IgD-negative memory B cell (primary cell): ENCODE measurements around the gene EXOC4. TPM values are rescaled to one million over a fixed set of nuclear protein-coding genes. Genes with fewer than 3 reads are reported as not detected.

Experiments used
- H3K27ac Mint-ChIP-seq, 3 donors: one replicate each; pipeline ENCODE4 v1.8.0; 2020 to 2022; ENCODE audit warnings: mild to moderate bottlenecking in 3 of 3, mixed read lengths in 3 of 3, moderate library complexity in 1 of 3
- H3K27me3 Mint-ChIP-seq: one replicate; pipeline ENCODE4 v1.8.0; 2021; ENCODE audit warnings: mixed read lengths
- H3K36me3 Mint-ChIP-seq: one replicate; pipeline ENCODE4 v1.8.0; 2020; ENCODE audit warnings: mild to moderate bottlenecking, mixed read lengths
- H3K4me1 Mint-ChIP-seq, 3 donors: one replicate each; pipeline ENCODE4 v1.8.0; 2020 to 2022; ENCODE audit warnings: mixed read lengths in 3 of 3, mild to moderate bottlenecking in 1 of 3
- H3K4me3 Mint-ChIP-seq, 4 donors: one replicate each; pipeline ENCODE4 v1.8.0; 2020 to 2022; ENCODE audit warnings: mild to moderate bottlenecking in 4 of 4, mixed read lengths in 4 of 4, moderate library complexity in 3 of 4
- H3K9me3 Mint-ChIP-seq, 3 donors: one replicate each; pipeline ENCODE4 v1.8.0; 2020 to 2021; ENCODE audit warnings: mixed read lengths in 3 of 3, mild to moderate bottlenecking in 1 of 3
- polyA plus RNA-seq: library from polyadenylated mRNA; unstranded; fragments of 300-500 nt; fragmentation: Illumina TruSeq; gene quantifications from one replicate; pipeline ENCODE4 v1.2.3, GENCODE V29; 2021

Gene EXOC4
- polyA plus RNA-seq, 1 donor from 2014 or later, result 34.5 TPM

DNA sequence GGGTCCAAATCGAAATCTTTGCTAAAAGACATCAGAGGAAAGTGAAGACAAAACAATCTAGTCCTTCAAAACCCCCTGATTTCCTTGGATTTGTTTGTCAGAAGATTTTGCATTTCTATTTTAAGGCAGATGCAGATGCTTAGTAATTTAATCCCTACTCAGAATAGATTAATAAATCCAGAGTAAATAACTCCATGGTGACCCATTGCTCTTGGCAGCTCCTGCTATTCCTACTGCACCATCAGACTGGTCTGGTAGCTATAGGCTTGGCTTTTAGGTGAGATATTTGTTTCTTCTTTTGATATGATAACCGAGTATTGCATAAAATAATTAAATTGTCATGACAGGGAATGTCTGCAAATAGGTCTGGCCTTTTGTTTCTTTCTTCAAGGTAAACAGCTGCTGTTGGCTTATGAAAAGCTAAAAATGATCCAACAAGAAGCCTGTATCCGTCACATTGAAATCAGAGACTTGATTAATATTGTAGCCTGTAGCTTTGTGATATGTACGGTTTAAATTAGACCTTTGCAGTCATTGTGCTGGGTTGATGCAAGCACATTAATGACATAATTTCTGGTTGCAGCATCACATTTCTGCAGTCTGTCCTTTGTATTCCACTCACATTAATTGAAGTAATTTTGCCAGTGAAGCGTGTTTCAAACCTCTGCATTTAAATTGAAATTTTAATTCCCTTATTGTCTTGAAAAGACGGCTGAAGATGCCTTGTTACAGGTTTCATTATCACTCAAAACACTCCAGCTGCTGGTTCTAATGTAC is 40.7 kb downstream of the EXOC4 start:
- H3K4me3 Mint-ChIP-seq, result no peak overlapping the region
- H3K4me1 Mint-ChIP-seq, result peaks cover 1 to 22% (median 7%) of the 10 kb centered on the region in 3 donors
- H3K27me3 Mint-ChIP-seq, result no peaks in the 10 kb centered on the region
- no peak overlapping the region for H3K27ac Mint-ChIP-seq
- H3K36me3 Mint-ChIP-seq, result peaks cover 8% of the 10 kb centered on the region
- no peaks in the 10 kb centered on the region for H3K9me3 Mint-ChIP-seq

GRCh38 chr7:133294234-133294633 is 41.4 kb downstream of the EXOC4 start:
- Mint-ChIP-seq H3K4me1 (peaks cover 1 to 22% (median 7%) of the 10 kb centered on the region in 3 donors), H3K4me3 (no peak overlapping the region), H3K9me3 (no peaks in the 10 kb centered on the region), H3K36me3 (peaks cover 8% of the 10 kb centered on the region), H3K27ac (no peak overlapping the region), H3K27me3 (no peaks in the 10 kb centered on the region)

GRCh38 chr7:133295484-133295883 is 42.6 kb downstream of the EXOC4 start:
- no peaks in the 10 kb centered on the region for H3K9me3 Mint-ChIP-seq
- no peak overlapping the region for H3K27ac Mint-ChIP-seq
- H3K27me3 Mint-ChIP-seq, result no peaks in the 10 kb centered on the region
- peaks cover 7% of the 10 kb centered on the region for H3K36me3 Mint-ChIP-seq
- H3K4me3 Mint-ChIP-seq, result no peak overlapping the region
- H3K4me1 Mint-ChIP-seq, result peaks cover 1 to 17% (median 5%) of the 10 kb centered on the region in 3 donors

DNA sequence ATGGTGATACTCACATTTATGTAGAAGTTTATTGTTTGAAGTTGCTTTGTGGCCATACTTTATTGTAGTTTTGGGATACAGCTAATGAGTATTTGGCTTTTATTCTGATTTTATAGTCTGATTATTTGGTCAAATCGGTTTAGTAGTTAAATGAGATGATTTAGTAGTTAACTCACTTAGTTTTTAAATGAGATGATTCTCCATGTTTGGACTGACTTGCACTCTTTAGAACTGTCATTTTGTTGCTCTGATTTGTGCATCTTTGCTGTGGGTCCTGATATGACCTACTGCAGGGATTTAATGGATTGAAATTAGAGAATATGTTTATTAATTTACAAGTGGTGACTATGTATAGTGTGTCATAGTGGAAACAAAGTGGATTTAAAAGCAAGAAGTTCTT is 44.2 kb downstream of the EXOC4 start:
- Mint-ChIP-seq H3K27me3 (no peaks in the 10 kb centered on the region), H3K4me3 (no peak overlapping the region), H3K9me3 (no peaks in the 10 kb centered on the region), H3K4me1 (peaks cover 3 to 12% (median 5%) of the 10 kb centered on the region in 3 donors), H3K27ac (no peak overlapping the region), H3K36me3 (peaks cover 10% of the 10 kb centered on the region)

GRCh38 chr7:133298080-133298479 is 45.2 kb downstream of the EXOC4 start:
- Mint-ChIP-seq H3K27ac (no peak overlapping the region), H3K4me3 (no peak overlapping the region), H3K4me1 (peaks cover 3 to 4% (median 3%) of the 10 kb centered on the region in 3 donors), H3K9me3 (no peaks in the 10 kb centered on the region), H3K27me3 (no peaks in the 10 kb centered on the region), H3K36me3 (peaks cover 5% of the 10 kb centered on the region)

DNA sequence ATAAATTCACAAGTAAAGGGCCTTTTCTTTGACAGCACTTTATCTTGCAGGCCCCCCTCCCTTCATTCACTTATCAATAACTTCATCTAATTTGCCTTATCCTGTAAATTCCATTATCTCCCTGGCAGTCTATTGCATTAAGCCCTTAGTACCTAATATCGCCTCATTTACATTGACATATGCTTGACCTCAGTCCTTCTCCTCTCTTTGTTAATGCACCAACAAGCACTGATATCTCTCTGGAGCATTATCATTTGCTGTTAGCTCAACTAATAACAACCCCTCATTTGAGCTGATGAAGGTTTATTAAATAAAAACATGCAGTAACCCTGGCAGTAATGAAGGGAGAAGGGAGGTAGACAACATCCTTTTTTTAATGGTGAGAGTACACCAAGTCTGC is 46.8 kb downstream of the EXOC4 start:
- Mint-ChIP-seq H3K27ac (no peak overlapping the region), H3K4me1 (peaks cover 0 to 3% (median 0%) of the 10 kb centered on the region in 3 donors), H3K9me3 (no peaks in the 10 kb centered on the region), H3K27me3 (no peaks in the 10 kb centered on the region), H3K36me3 (peaks cover 5% of the 10 kb centered on the region), H3K4me3 (no peak overlapping the region)

DNA sequence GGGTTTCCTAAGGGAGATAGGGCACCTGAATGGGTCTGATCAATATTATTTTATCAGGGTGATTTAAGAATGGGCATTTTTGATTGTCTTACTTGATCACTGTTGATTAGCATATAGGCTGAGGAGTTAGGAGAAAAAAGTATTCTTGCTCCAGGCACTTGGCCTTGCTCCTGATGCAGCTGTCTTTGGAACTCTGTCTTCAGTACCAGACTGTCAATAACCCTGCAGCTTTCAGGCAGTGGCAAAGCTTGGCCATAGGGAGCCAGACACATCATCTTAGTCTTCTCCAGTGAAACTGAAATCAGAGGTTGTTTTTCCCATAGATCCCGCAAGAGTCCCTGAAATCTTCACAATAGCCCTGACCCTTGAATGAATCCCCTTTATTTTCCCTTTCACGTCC is 47.2 kb downstream of the EXOC4 start:
- Mint-ChIP-seq H3K27ac (no peak overlapping the region), H3K36me3 (peaks cover 8% of the 10 kb centered on the region), H3K4me3 (no peak overlapping the region), H3K27me3 (no peaks in the 10 kb centered on the region), H3K9me3 (no peaks in the 10 kb centered on the region), H3K4me1 (peaks cover 0 to 3% (median 0%) of the 10 kb centered on the region in 3 donors)

GRCh38 chr7:133300811-133301210 is 47.9 kb downstream of the EXOC4 start:
- Mint-ChIP-seq H3K36me3 (peaks cover 11% of the 10 kb centered on the region), H3K4me3 (no peak overlapping the region), H3K27ac (no peak overlapping the region), H3K4me1 (peaks cover 0 to 3% (median 0%) of the 10 kb centered on the region in 3 donors), H3K27me3 (no peaks in the 10 kb centered on the region), H3K9me3 (no peaks in the 10 kb centered on the region)

DNA sequence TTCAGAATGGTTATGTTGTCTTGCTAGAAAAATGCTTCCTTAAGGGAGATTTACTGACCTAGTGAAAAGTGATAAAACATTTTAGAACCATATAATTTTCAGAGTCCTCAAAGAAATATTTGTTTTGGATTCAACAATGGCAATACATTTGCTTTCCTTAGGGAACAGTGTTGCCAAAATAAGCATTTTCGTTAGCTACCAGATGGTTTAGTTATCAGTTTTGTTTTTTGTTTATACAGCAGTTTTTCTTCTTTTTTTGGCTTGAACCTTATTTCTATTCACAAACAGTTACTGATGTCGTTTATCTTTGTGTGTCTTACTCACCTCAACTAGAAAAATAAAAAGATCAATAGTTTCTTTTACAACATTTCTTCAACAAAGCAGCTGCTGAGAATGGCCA is 48.6 kb downstream of the EXOC4 start:
- Mint-ChIP-seq H3K27me3 (no peaks in the 10 kb centered on the region), H3K4me3 (no peak overlapping the region), H3K27ac (no peak overlapping the region), H3K4me1 (peaks cover 0 to 3% (median 0%) of the 10 kb centered on the region in 3 donors), H3K9me3 (no peaks in the 10 kb centered on the region), H3K36me3 (peaks cover 16% of the 10 kb centered on the region)

- H3K27me3 Mint-ChIP-seq, result no peaks in the 10 kb centered on the region
- peaks cover 0 to 1% (median 0%) of the 10 kb centered on the region in 3 donors for H3K4me1 Mint-ChIP-seq
- H3K9me3 Mint-ChIP-seq, result no peaks in the 10 kb centered on the region
- peak overlapping the region in 1 of 3 donors; percentile 58 for H3K27ac Mint-ChIP-seq
- no peak overlapping the region for H3K4me3 Mint-ChIP-seq
- peaks cover 25% of the 10 kb centered on the region for H3K36me3 Mint-ChIP-seq
Measured at GRCh38 chr7:133303372-133303771, 50.5 kb downstream of the EXOC4 start.

DNA sequence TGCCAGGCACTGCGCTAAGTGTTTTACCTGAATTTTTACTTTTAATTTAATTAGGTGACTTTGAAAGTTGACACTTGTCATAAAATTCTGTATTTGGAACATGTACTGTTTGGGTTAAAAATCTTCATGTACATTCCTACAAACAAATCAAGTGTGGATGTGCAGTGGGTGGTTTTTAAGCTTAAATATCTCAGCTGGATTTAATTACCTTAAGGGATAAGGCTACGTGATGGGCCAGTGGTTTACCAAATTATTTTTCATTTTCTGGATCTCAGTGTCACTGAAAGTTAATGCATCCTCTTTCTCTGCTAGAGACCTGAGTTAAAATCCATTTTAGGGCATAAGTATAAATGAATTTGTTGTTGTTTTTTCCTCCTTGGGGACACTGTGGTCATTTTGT is 51.1 kb downstream of the EXOC4 start:
- H3K27ac Mint-ChIP-seq, result no peak overlapping the region
- no peaks in the 10 kb centered on the region for H3K27me3 Mint-ChIP-seq
- H3K36me3 Mint-ChIP-seq, result peaks cover 25% of the 10 kb centered on the region
- H3K4me1 Mint-ChIP-seq, result peaks cover 0 to 1% (median 0%) of the 10 kb centered on the region in 3 donors
- H3K4me3 Mint-ChIP-seq, result no peak overlapping the region
- no peaks in the 10 kb centered on the region for H3K9me3 Mint-ChIP-seq

DNA sequence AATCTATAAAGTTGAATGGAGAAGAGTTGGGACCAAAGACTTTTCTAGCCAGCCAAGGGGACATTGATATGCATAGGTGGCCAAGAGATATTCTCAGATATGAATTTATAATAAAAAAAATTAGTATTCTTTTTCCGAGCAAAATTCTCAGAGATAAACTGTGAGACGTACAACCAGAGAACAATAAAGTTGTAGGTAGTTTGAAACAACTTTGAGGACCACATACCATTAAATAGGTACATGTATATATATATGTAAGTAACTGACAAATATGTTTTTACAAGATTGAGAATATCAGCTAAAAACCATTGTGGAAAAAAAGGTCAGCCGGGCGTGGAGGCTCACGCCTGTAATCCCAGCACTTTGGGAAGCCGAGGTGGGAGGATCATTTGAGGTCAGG is 56.5 kb downstream of the EXOC4 start:
- H3K9me3 Mint-ChIP-seq, result no peaks in the 10 kb centered on the region
- no peak overlapping the region for H3K4me3 Mint-ChIP-seq
- no peak overlapping the region for H3K27ac Mint-ChIP-seq
- no peaks in the 10 kb centered on the region for H3K27me3 Mint-ChIP-seq
- peaks cover 0 to 4% (median 0%) of the 10 kb centered on the region in 3 donors for H3K4me1 Mint-ChIP-seq
- H3K36me3 Mint-ChIP-seq, result peaks cover 30% of the 10 kb centered on the region

DNA sequence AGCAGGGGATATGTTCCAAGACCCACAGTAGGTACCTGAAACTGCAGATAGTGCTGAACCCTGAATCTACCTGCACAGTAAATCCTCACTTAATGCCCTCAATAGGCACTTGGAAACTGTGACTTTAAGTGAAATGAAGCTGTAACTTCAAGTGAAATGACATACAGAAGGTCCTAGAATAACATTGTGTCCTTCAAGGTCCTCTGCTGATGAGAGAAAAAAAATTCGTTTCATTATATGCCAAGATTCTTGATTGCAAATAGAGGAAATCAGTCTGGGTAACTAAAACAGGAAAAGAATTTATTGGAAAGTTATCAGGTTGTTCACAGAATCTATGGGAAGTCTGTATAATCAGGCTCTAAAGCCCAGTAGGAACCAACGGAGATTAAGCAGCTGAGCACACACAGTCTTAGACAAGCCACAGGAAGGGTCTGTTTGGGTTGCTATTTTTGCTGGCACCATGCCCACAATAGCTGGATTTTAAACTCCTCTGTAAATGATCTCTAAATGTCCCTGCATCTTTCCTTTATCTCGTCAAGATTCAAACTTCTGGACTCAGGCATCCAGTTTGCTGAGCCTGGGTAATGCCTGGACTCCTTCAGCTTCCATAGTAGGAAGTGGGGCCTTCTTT is 57.5 kb downstream of the EXOC4 start:
- H3K9me3 Mint-ChIP-seq, result no peaks in the 10 kb centered on the region
- peaks cover 27% of the 10 kb centered on the region for H3K36me3 Mint-ChIP-seq
- H3K4me1 Mint-ChIP-seq, result peaks cover 0 to 4% (median 2%) of the 10 kb centered on the region in 3 donors
- no peak overlapping the region for H3K4me3 Mint-ChIP-seq
- no peak overlapping the region for H3K27ac Mint-ChIP-seq
- no peaks in the 10 kb centered on the region for H3K27me3 Mint-ChIP-seq

DNA sequence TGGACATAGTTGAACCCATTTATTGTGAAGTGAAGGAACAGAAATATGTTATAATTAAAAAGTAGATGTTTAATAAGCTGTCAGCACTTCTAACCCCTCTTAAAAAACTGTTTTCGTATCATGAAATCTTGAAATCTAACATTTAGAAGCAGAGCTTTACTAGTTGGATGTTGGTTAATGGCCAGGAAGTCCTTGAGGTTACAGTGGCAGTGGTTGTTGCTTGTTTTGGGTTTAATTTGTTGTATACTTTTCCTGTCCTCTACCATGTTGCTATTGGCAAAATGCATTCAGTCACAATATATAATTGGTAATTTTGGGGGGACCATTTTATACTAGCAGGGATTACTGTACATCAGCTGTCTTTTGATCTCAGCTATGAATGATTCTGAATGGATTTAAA is 60.7 kb downstream of the EXOC4 start:
- Mint-ChIP-seq H3K27me3 (no peaks in the 10 kb centered on the region), H3K36me3 (peaks cover 14% of the 10 kb centered on the region), H3K9me3 (no peaks in the 10 kb centered on the region), H3K27ac (no peak overlapping the region), H3K4me1 (peaks cover 0 to 4% (median 2%) of the 10 kb centered on the region in 3 donors), H3K4me3 (no peak overlapping the region)

GRCh38 chr7:133314084-133314483 is 61.2 kb downstream of the EXOC4 start:
- Mint-ChIP-seq H3K4me3 (no peak overlapping the region), H3K4me1 (peaks cover 0 to 4% (median 2%) of the 10 kb centered on the region in 3 donors), H3K36me3 (peaks cover 14% of the 10 kb centered on the region), H3K9me3 (no peaks in the 10 kb centered on the region), H3K27ac (peak overlapping the region in 1 of 3 donors; percentile 31), H3K27me3 (no peaks in the 10 kb centered on the region)
